ENCODE measurements around the gene UCN. TPM values are rescaled to one million over a fixed set of nuclear protein-coding genes. Genes with fewer than 3 reads are reported as not detected.

The UCN gene
- total RNA-seq, 1 experiment from 2014 or later: 4.4 TPM

- intact Hi-C loops (cut with micrococcal nuclease; ENCODE audit: unreplicated experiment): no loop called here
- ChIA-PET CTCF (no interaction called here), POLR2A (no interaction called here)
- Histone ChIP-seq H3K4me3 (ENCODE audit: low read depth in 2 of 2, low read length in 2 of 2) (peak overlapping the region in 1 of 2 experiments; percentile 43; a peak in 1 of 4 replicates), H3K9me3 (ENCODE audit: control insufficient read depth, insufficient read depth, low read depth, low read length) (no peaks in the 10 kb centered on the region), H3K27me3 (ENCODE audit: control insufficient read depth, insufficient read depth, low read length) (peaks cover 27% of the 10 kb centered on the region), H3K4me1 (ENCODE audit: control insufficient read depth, insufficient read depth, low read length) (peaks cover 7% of the 10 kb centered on the region), H3K36me3 (ENCODE audit: control insufficient read depth, insufficient read depth, low read length) (no peaks in the 10 kb centered on the region), H3K27ac (ENCODE audit: low read length) (no peak overlapping the region)
- DNase-seq (ENCODE audit: low read depth, low spot score) (no peak), ATAC-seq (no peak)
- TF ChIP-seq POLR2AphosphoS5 (IDR thresholded peaks at IDR 0.05; ENCODE audit: low read depth, low read length) (no peak), TCF7L2 (IDR thresholded peaks at IDR 0.05; ENCODE audit: low read depth, low read length) (no peak), REST (IDR thresholded peaks at IDR 0.05; ENCODE audit: insufficient read depth in 1 of 2, low read depth in 2 of 2, low read length in 1 of 2) (no peak), CTCF (IDR thresholded peaks at IDR 0.05) (no peak), SIN3A (IDR thresholded peaks at IDR 0.05; ENCODE audit: borderline replicate concordance, insufficient read depth, low read depth, low read length) (no peak)
- no TSS peak for BruUV-seq (replicated peaks)
- in situ Hi-C loops (cut with HindIII; ENCODE audit: low pct_unique_long_range_greater_than_20kb, low sequenced_read_pairs): no loop called here
Measured at GRCh38 chr2:27261926-27262298, 46.3 kb downstream of the UCN start.

GRCh38 chr2:27261241-27261925 is 46.9 kb downstream of the UCN start:
- no peaks in the 10 kb centered on the region for H3K36me3 ChIP-seq (ENCODE audit: control insufficient read depth, insufficient read depth, low read length)
- DNase-seq (ENCODE audit: low read depth, low spot score) (no peak), ATAC-seq (no peak)
- H3K4me3 ChIP-seq (ENCODE audit: low read depth in 2 of 2, low read length in 2 of 2): no peak overlapping the region
- in situ Hi-C loops (cut with HindIII; ENCODE audit: low pct_unique_long_range_greater_than_20kb, low sequenced_read_pairs): no loop called here
- H3K27me3 ChIP-seq (ENCODE audit: control insufficient read depth, insufficient read depth, low read length): peaks cover 27% of the 10 kb centered on the region
- no peak overlapping the region for H3K27ac ChIP-seq (ENCODE audit: low read length)
- intact Hi-C loops (cut with micrococcal nuclease; ENCODE audit: unreplicated experiment): no loop called here
- TF ChIP-seq POLR2AphosphoS5 (IDR thresholded peaks at IDR 0.05; ENCODE audit: low read depth, low read length) (no peak), SIN3A (IDR thresholded peaks at IDR 0.05; ENCODE audit: borderline replicate concordance, insufficient read depth, low read depth, low read length) (no peak), TCF7L2 (IDR thresholded peaks at IDR 0.05; ENCODE audit: low read depth, low read length) (no peak), REST (IDR thresholded peaks at IDR 0.05; ENCODE audit: insufficient read depth in 1 of 2, low read depth in 2 of 2, low read length in 1 of 2) (no peak), CTCF (IDR thresholded peaks at IDR 0.05) (no peak)
- no peaks in the 10 kb centered on the region for H3K9me3 ChIP-seq (ENCODE audit: control insufficient read depth, insufficient read depth, low read depth, low read length)
- BruUV-seq (replicated peaks): no TSS peak
- H3K4me1 ChIP-seq (ENCODE audit: control insufficient read depth, insufficient read depth, low read length): peaks cover 7% of the 10 kb centered on the region
- POLR2A ChIA-PET: no interaction called here
- CTCF ChIA-PET: no interaction called here

Data from Panc1 (cell line).